Measurements from ENCODE around the gene PPOX.
A peak's percentile ranks its signal among the peaks of the same experiment; 100 is the strongest.

- TF ChIP-seq CTCF (IDR thresholded peaks at IDR 0.05) (peak in 2 of 4 experiments; percentile 31 to 35), POLR2A (IDR thresholded peaks at IDR 0.05) (peak; percentile 78), POLR2AphosphoS5 (IDR thresholded peaks at IDR 0.05) (peak; percentile 87)
Measured at GRCh38 chr1:161117759-161118581, 48.3 kb upstream of the PPOX start, which contains the start of the genes NIT1 and PFDN2.

Measured in prostate gland (tissue), 2 donors.